Measurements from ENCODE around the gene PCDHGB3. TPM values are rescaled to one million over a fixed set of nuclear protein-coding genes. Genes with fewer than 3 reads are reported as not detected.

The PCDHGB3 gene
- total RNA-seq, 1 experiment from 2014 or later, result 1.6 TPM

- H3K4me1 Mint-ChIP-seq, result peaks cover 2 to 3% of the 10 kb centered on the region in 2 experiments; a peak in 2 of 4 replicates
- Histone ChIP-seq H2BK20ac (ENCODE audit: low read depth, low read length, poor library complexity, severe bottlenecking) (no peak overlapping the region), H4K8ac (replicated peaks; ENCODE audit: insufficient read length, low read depth, low read length) (no peak overlapping the region), H4K5ac (ENCODE audit: insufficient read length, low read depth, low read length) (no peak overlapping the region), H4K91ac (ENCODE audit: insufficient read length, low read depth, low read length) (no peak overlapping the region), H3K9ac (ENCODE audit: extremely low read depth, insufficient read length, low read length) (no peak overlapping the region), H3K9me3 (ENCODE audit: control insufficient read depth, low read depth, low read length) (peaks cover 32% of the 10 kb centered on the region), H2BK12ac (ENCODE audit: insufficient read length, low read depth, low read length) (no peak overlapping the region), H2BK120ac (ENCODE audit: low read depth, low read length, poor library complexity, severe bottlenecking) (no peak overlapping the region), H3T11ph (ENCODE audit: low read length) (no peak overlapping the region), H3K56ac (ENCODE audit: insufficient read length, low read depth, low read length) (no peak overlapping the region), H3K18ac (ENCODE audit: insufficient read length, low read depth, low read length) (no peak overlapping the region), H3K23ac (ENCODE audit: insufficient read length, low read depth, low read length) (no peak overlapping the region), H3K14ac (ENCODE audit: insufficient read depth, low read length) (no peak overlapping the region), H3K4me2 (ENCODE audit: insufficient read depth, insufficient read length, low read length) (no peak overlapping the region), H3K27me3 (ENCODE audit: insufficient read depth, low read length) (no peaks in the 10 kb centered on the region), H3K27ac (ENCODE audit: insufficient read length, low read depth, low read length) (no peak overlapping the region), H3K4me1 (ENCODE audit: insufficient read depth, low read length) (no peaks in the 10 kb centered on the region), H2AK5ac (ENCODE audit: insufficient read length, low read length) (no peak overlapping the region), H3K79me1 (ENCODE audit: insufficient read depth, low read depth, low read length, poor library complexity, severe bottlenecking) (no peaks in the 10 kb centered on the region), H3K4ac (ENCODE audit: low read depth, low read length) (no peak overlapping the region), H3K79me2 (ENCODE audit: insufficient read depth, low read length) (no peaks in the 10 kb centered on the region), H3K23me2 (ENCODE audit: insufficient read length, low read depth, low read length, poor library complexity, severe bottlenecking) (no peaks in the 10 kb centered on the region), H2BK5ac (ENCODE audit: insufficient read length, low read length) (no peak overlapping the region), H4K20me1 (ENCODE audit: control insufficient read depth, insufficient read depth, insufficient read length) (no peaks in the 10 kb centered on the region), H2BK15ac (ENCODE audit: low read depth, low read length) (no peak overlapping the region), H2AFZ (ENCODE audit: low read length) (no peak overlapping the region)
- DNase-seq, result no peak
- H3K36me3 Mint-ChIP-seq (ENCODE audit: insufficient read depth in 1 of 3, low read depth in 3 of 3), result peaks cover 20 to 68% (median 50%) of the 10 kb centered on the region in 3 experiments
- no peak for TF ChIP-seq CTCF (conservative IDR thresholded peaks at IDR 0.05)
- H3K27me3 Mint-ChIP-seq (ENCODE audit: low read depth), result peaks cover 3% of the 10 kb centered on the region
- H3K4me3 Mint-ChIP-seq, result no peak overlapping the region
- peaks cover 60 to 63% of the 10 kb centered on the region in 2 experiments for H3K9me3 Mint-ChIP-seq
- H3K27ac Mint-ChIP-seq, result no peak overlapping the region
- WGBS (ENCODE audit: extremely low coverage, insufficient read length, low lambda C conversion rate), result no CpG with 5 or more reads among the region's 24 CpGs
These were observed 14.4 kb upstream of the PCDHGB3 start for GRCh38 chr5:141355641-141356040.

Measured in H9 (cell line).